SK-N-MC (cell line): ENCODE measurements around the gene NEK11.
A peak's percentile ranks its signal among the peaks of the same experiment; 100 is the strongest.

Source experiments
- DNase-seq: peaks from one replicate; pipeline ENCODE4 v3.0.0-alpha.2; 2011; ENCODE audit warnings: low read depth, low spot score
- H3K27ac ChIP-seq: fragments of 200-600 bp; sonication (generic); 2 replicates; pipeline ENCODE4 v1.5.1; 2016; ENCODE audit warnings: mixed run types
- H3K36me3 ChIP-seq: fragments of 200-600 bp; sonication (generic); 2 replicates; pipeline ENCODE4 v1.6.1; 2017; ENCODE audit warnings: antibody characterized with exemption, low read length, mixed read lengths; ENCODE audit not compliant: insufficient read depth
- H3K4me3 ChIP-seq: fragments of 200-600 bp; sonication (generic); 2 replicates; pipeline ENCODE4 v1.5.1; 2016
- H3K9ac ChIP-seq: fragments of 200-600 bp; sonication (generic); 2 replicates; pipeline ENCODE4 v1.8.0; 2017; ENCODE audit warnings: mixed run types, mixed read lengths; ENCODE audit not compliant: insufficient read length
- H3K9me3 ChIP-seq: fragments of 200-600 bp; sonication (generic); 2 replicates; pipeline ENCODE4 v1.6.1; 2017; ENCODE audit warnings: low read depth, mild to moderate bottlenecking, antibody characterized with exemption, low read length, moderate library complexity, mixed read lengths
- EZH2 ChIP-seq: fragments of 200-600 bp; sonication (generic); IDR thresholded peaks from one replicate; pipeline ENCODE4 v1.6.1; 2017; ENCODE audit warnings: antibody characterized with exemption
- FOXP2 ChIP-seq: optimal IDR thresholded peaks from 2 replicates; pipeline ENCODE3; 2011; ENCODE audit warnings: mild to moderate bottlenecking, moderate library complexity; ENCODE audit not compliant: insufficient read depth; ENCODE audit errors: extremely low read length, control extremely low read depth
- POLR2AphosphoS5 ChIP-seq: IDR thresholded peaks from 2 replicates; pipeline ENCODE4 v1.6.1; 2012; ENCODE audit warnings: mild to moderate bottlenecking, low read depth, low read length, borderline replicate concordance

Gene NEK11

DNA sequence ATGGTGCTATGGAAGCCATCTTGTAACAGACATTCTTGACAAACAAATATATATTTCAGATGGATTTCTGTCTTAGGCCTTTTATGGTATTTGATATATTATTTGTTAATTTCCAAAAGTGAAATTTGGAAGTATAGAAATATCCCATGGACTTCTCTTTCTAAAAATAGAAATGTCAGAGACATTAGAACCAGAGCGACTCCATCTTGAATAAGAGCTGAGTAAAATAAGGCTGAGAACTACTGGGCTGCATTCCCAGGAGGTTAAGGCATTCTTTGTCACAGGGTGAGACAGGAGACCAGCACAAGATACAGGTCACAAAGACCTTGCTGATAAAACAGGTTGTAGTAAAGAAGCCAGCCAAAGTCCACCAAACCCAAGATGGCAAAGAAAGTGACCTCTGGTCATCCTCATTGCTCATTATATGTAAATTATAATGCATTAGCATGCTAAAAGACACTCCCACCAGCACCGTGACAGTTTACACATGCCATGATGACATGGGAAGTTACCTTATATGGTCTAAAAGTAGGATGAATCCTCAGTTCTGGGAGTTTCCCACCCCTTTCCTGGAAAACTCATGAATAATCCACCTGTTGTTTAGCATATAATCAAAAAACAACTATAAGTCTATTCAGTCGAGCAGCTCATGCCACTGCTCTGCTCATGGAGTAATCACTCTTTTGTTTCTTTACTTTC is 146.0 kb downstream of the NEK11 start:
- H3K36me3 ChIP-seq, result no peaks in the 10 kb centered on the region
- no peak overlapping the region for H3K9ac ChIP-seq
- no peak for TF ChIP-seq EZH2
- TF ChIP-seq FOXP2, result no peak
- TF ChIP-seq POLR2AphosphoS5, result no peak
- DNase-seq, result no peak
- no peak overlapping the region for H3K27ac ChIP-seq
- no peaks in the 10 kb centered on the region for H3K9me3 ChIP-seq
- no peak overlapping the region for H3K4me3 ChIP-seq

DNA sequence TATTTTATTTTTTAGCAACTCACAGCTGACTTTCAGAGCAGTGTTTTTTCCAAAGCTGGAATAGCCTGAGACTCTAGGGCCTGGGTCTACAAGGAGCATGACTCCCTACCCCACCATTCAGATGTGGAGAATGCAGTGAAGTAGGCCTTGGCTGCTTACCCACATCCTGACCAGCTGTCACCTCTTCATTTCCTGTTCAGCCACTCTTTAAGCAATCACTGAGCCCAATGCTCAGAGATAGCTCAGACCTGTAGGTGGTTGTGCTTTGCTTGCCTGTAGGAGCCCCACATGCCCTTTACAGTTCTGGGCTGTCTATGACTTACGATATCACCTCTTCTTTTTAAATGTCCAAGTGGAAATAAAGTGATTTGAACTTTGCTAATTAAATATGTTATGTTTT is 148.1 kb downstream of the NEK11 start:
- Histone ChIP-seq H3K27ac (no peak overlapping the region), H3K4me3 (no peak overlapping the region), H3K36me3 (no peaks in the 10 kb centered on the region), H3K9me3 (no peaks in the 10 kb centered on the region), H3K9ac (no peak overlapping the region)
- no peak for TF ChIP-seq POLR2AphosphoS5
- no peak for TF ChIP-seq EZH2
- no peak for TF ChIP-seq FOXP2
- no peak for DNase-seq

DNA sequence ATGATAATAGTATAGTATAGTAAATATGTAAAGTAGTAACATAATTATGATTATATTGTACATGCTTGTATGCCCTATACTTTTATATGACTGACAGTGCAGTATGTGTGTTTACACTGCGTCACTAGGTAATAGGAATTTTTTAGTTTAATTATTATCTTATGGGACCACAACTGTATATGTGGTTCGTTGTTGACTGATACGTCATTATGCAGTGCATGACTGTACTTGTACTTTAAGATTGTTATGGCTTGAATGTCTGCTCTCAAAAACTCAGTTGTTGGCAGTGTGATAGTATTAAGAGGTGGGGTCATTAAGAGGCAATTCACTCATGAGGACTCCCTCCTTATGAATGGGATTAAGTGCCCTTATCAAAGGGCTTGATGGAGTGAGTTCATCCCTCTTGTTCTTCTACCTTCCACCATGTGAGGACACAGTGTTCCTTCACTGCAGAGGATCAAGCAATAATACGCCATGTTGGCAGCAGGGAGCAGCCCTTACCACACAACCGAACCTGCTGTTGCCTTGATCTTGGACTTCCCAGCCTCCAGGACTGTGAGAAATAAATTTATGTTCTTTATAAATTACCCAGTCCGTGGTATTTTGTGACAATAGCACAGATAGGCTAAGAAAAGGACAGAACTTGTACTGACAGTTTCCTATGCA is 152.2 kb downstream of the NEK11 start:
- DNase-seq, result no peak
- H3K4me3 ChIP-seq, result no peak overlapping the region
- H3K36me3 ChIP-seq, result no peaks in the 10 kb centered on the region
- H3K9me3 ChIP-seq, result no peaks in the 10 kb centered on the region
- H3K27ac ChIP-seq, result no peak overlapping the region
- no peak overlapping the region for H3K9ac ChIP-seq
- TF ChIP-seq POLR2AphosphoS5, result no peak
- no peak for TF ChIP-seq EZH2
- no peak for TF ChIP-seq FOXP2

DNA sequence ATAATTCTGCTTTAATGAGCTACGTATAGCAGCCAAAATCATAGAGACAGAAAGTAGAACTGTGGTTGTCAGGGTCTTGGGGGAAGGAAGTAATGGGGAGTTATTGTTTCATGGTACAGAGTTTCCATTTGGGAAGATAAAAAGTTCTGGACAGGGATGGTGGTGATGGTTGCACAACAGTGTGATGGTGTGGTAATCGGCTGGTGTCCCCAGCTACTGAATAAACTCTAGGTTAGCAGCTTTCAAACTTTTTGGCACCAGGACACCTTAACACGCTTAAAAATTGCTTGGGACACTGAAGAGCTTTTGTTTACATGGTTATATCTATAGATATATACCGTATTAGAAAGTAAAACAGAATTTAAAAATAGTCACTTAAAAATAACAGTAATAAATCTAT is 166.0 kb downstream of the NEK11 start:
- TF ChIP-seq FOXP2 (no peak), POLR2AphosphoS5 (no peak), EZH2 (no peak)
- Histone ChIP-seq H3K4me3 (no peak overlapping the region), H3K9me3 (no peaks in the 10 kb centered on the region), H3K36me3 (no peaks in the 10 kb centered on the region), H3K9ac (no peak overlapping the region), H3K27ac (peak overlapping the region; percentile 63)
- DNase-seq, result no peak

DNA sequence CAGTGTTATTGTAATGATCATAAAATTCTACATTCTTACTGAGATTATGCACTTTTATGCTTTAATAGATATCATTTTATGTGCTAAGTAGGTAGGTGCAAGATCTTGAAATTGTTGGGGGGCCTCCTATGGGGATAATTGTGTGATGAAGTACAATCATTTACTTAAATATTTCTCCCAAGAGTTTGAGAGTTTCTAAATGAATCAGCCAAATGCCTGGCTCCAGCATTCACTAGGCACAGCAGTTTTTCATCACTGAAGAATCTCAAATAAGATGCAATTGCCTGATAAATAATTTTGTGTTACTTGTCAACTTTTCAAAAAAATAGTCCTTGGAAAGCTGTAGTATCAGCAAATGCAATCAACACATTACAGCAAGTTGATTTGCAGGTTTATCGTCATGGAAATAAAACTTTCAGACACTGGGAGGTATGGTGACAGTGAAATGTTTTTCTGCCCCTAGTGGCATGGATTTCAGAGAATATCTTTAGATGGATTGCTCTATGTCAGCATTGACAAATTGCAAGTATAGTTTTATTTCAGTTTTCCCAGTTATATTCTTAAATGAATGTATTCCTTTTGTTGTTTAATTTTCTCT is 167.1 kb downstream of the NEK11 start:
- H3K9me3 ChIP-seq, result no peaks in the 10 kb centered on the region
- no peak overlapping the region for H3K9ac ChIP-seq
- 0 out of 2 replicates have a peak overlapping the region, but pooled peaks have one; percentile 0 for H3K4me3 ChIP-seq
- TF ChIP-seq EZH2 (no peak), FOXP2 (no peak), POLR2AphosphoS5 (no peak)
- H3K27ac ChIP-seq, result peak overlapping the region; percentile 63
- DNase-seq, result no peak
- no peaks in the 10 kb centered on the region for H3K36me3 ChIP-seq

DNA sequence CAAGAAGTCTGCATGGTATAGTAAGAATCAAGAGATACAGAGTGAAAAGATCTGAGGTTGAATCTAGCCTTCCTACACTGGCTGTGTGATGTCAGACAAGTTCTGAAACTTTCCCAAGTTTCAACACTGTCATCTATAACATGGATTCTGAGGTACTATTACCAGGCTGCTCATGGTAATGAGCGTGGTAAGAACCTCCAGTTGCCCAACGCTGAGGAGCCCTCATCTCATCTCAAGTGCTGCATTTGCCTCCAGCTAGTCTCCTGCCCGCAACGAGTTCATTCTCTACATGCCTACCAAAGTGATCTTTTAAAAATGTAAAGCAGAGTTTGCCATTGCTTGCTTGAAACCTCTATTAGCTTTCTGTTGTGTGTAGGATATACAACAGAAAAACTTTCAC is 168.1 kb downstream of the NEK11 start:
- Histone ChIP-seq H3K36me3 (no peaks in the 10 kb centered on the region), H3K27ac (no peak overlapping the region), H3K4me3 (no peak overlapping the region), H3K9me3 (no peaks in the 10 kb centered on the region), H3K9ac (no peak overlapping the region)
- DNase-seq, result no peak
- TF ChIP-seq POLR2AphosphoS5 (no peak), FOXP2 (no peak), EZH2 (no peak)

DNA sequence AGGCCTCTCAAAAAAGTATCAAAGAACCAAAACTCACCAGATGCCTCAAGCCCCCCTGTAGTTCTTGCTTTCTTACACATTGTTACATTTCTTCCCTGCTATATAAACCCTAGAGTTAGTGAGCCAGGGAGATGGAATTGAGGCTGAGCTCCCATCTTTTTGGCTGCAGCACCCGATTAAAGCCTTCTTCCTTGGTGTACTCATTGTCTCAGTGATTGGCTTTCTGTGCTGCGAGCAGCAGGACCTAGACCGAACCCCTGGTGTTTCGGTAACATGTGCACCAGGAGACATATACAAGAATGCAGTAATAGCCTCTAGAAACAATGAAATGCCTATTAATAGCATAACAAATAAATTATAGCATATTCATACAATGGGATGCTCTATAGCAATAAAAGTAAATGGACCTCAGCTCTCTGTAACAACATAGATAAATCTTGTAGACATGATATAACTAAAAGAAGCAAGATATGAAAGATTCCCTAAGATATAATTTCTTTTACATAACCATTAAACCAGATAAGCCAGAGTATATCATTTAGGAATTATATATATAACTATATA is 174.0 kb downstream of the NEK11 start:
- no peak for DNase-seq
- Histone ChIP-seq H3K36me3 (no peaks in the 10 kb centered on the region), H3K9ac (no peak overlapping the region), H3K27ac (no peak overlapping the region), H3K9me3 (peaks cover 9% of the 10 kb centered on the region; the same call in 1 of the 2 replicates), H3K4me3 (no peak overlapping the region)
- TF ChIP-seq EZH2 (no peak), POLR2AphosphoS5 (no peak), FOXP2 (no peak)

DNA sequence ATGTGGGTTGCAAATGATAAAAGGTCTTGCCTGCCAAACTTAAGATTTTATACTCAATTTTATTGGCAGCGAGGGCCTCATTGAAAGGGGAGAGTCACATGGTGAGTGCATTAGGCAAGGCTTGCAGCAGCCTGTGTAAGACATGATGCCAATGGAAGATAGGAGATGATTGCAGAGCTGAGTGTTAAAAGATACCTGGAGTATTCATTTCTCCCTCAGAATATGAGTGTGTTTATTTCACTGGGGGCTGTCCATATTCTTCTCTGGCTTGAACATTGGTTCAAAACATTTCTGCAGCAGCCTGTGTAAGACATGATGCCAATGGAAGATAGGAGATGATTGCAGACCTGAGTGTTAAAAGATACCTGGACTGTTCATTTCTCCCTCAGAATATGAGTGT is 189.7 kb downstream of the NEK11 start:
- Histone ChIP-seq H3K9ac (no peak overlapping the region), H3K27ac (peak overlapping the region; percentile 68; the same call in 1 of the 2 replicates), H3K9me3 (no peaks in the 10 kb centered on the region), H3K36me3 (no peaks in the 10 kb centered on the region), H3K4me3 (no peak overlapping the region)
- DNase-seq, result no peak
- TF ChIP-seq EZH2, result no peak
- TF ChIP-seq POLR2AphosphoS5, result no peak
- TF ChIP-seq FOXP2, result no peak
